Uterus (tissue), 2 donors: Measurements from ENCODE around the gene KCNJ14.

Experiments used
- POLR2A ChIP-seq, 2 donors: fragments of 450-650 bp; IDR thresholded peaks; one replicate each; pipeline ENCODE4 v1.6.1; 2016; ENCODE audit warnings: antibody characterized with exemption in 2 of 2, mild to moderate bottlenecking in 1 of 2, moderate library complexity in 1 of 2
- TF ChIP-seq, protein P1 (sequence below), 4 experiments: fragments of 200-600 bp in 2 of 4; fragments of 450-650 bp in 2 of 4; sonication (generic) in 2 of 4; IDR thresholded peaks; one replicate each; pipeline ENCODE4 v1.5.1; 2016 to 2019; ENCODE audit warnings: antibody characterized with exemption in 4 of 4, mild to moderate bottlenecking in 2 of 4, moderate library complexity in 1 of 4

DNA sequence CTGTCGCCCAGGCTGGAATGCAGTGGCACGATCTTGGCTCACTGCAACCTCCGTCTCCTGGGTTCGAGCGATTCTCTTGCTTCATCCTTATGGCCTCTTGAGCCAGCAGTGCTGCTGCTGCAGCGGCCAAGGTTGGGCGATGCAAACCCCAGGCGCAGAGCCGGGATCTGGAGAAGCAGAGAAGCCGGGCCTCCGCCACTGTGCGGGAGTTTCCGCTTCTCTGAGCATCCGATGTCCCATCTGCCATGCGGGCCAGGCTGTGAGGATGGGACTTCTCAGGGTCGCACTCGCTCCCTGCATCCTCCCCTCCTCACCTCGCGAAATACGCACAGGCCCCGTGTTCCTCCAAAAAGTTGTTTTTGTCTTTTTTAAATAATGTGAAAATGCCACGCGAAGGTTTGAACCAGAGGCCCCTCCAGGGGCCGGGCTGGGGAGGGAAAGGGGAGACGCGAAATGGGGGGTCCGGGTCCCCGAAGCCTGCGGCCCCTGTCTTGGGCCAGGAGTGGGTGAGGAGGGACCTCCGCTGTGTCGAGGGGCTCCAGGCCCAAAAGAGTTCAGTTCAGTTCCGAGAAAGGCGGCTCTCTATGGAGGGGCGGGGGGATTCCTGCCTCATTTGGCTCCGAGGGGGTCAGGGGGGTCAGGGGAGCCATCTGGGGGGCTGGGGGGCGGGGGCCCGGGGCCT is 29.7 kb downstream of the KCNJ14 start:
- TF ChIP-seq, protein P1, sequence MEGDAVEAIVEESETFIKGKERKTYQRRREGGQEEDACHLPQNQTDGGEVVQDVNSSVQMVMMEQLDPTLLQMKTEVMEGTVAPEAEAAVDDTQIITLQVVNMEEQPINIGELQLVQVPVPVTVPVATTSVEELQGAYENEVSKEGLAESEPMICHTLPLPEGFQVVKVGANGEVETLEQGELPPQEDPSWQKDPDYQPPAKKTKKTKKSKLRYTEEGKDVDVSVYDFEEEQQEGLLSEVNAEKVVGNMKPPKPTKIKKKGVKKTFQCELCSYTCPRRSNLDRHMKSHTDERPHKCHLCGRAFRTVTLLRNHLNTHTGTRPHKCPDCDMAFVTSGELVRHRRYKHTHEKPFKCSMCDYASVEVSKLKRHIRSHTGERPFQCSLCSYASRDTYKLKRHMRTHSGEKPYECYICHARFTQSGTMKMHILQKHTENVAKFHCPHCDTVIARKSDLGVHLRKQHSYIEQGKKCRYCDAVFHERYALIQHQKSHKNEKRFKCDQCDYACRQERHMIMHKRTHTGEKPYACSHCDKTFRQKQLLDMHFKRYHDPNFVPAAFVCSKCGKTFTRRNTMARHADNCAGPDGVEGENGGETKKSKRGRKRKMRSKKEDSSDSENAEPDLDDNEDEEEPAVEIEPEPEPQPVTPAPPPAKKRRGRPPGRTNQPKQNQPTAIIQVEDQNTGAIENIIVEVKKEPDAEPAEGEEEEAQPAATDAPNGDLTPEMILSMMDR (IDR thresholded peaks at IDR 0.05) = no peak
- no peak for TF ChIP-seq POLR2A (IDR thresholded peaks at IDR 0.05)
